Stimulated activated CD4-positive, alpha-beta T cell treated with anti-CD3 and anti-CD28 coated beads, Interleukin-4, amount 100 ng/mL, for 24 hours (primary cell): ENCODE results near the gene C20orf96.
A peak's percentile ranks its signal among the peaks of the same experiment; 100 is the strongest.
"Not testable (repeated sequence)": the region's sequence is repeated elsewhere in the genome, so short reads cannot be mapped to it uniquely, and the experiment has no call there.

Experiments used
- DNase-seq: peaks from one replicate; pipeline ENCODE4 v3.0.0-alpha.2; 2020

Gene C20orf96

GRCh38 chr20:278181-278580, 12.4 kb downstream of the C20orf96 start:
- DNase-seq = no peak

GRCh38 chr20:277496-277781, 13.1 kb downstream of the C20orf96 start:
- no peak for DNase-seq

GRCh38 chr20:276620-277495, 13.7 kb downstream of the C20orf96 start:
- no peak for DNase-seq

GRCh38 chr20:275791-276190, 14.8 kb downstream of the C20orf96 start:
- DNase-seq = no peak

- DNase-seq = no peak
Observed at GRCh38 chr20:273884-274283, 16.7 kb downstream of the C20orf96 start.

GRCh38 chr20:272718-273117, 17.8 kb downstream of the C20orf96 start:
- DNase-seq = no peak

- no peak for DNase-seq
Observed at GRCh38 chr20:271528-271927, 19.0 kb downstream of the C20orf96 start.

- no peak for DNase-seq
Observed at GRCh38 chr20:271069-271468, 19.5 kb downstream of the C20orf96 start.

- DNase-seq = no peak
Observed at GRCh38 chr20:270517-270916, 20.0 kb downstream of the C20orf96 start.

GRCh38 chr20:266596-267562, 23.7 kb downstream of the C20orf96 start:
- peak; percentile 93 for DNase-seq

GRCh38 chr20:263701-264100, 26.8 kb downstream of the C20orf96 start:
- DNase-seq = no peak

GRCh38 chr20:259981-260380, 30.6 kb downstream of the C20orf96 start:
- no peak for DNase-seq

GRCh38 chr20:258963-259362, 31.6 kb downstream of the C20orf96 start:
- DNase-seq = no peak

- DNase-seq = no peak
Observed at GRCh38 chr20:258269-258858, 32.2 kb downstream of the C20orf96 start.

GRCh38 chr20:257419-257818, 33.1 kb downstream of the C20orf96 start, which contains the start of gene DEFB132:
TSS of gene DEFB132 (plus strand) at chr20:257724. CDS start at chr20:257779, 55 bp downstream.
- DNase-seq = no peak

- DNase-seq = not testable (repeated sequence)
Observed at GRCh38 chr20:253447-253846, 37.1 kb downstream of the C20orf96 start.

- DNase-seq = no peak
Observed at GRCh38 chr20:252801-253200, 37.7 kb downstream of the C20orf96 start.

GRCh38 chr20:251354-251753, 39.2 kb downstream of the C20orf96 start:
- DNase-seq = no peak

- DNase-seq = no peak
Observed at GRCh38 chr20:242905-243304, 47.6 kb downstream of the C20orf96 start.

GRCh38 chr20:237929-238328, 52.6 kb downstream of the C20orf96 start:
- DNase-seq = no peak

- DNase-seq = peak; percentile 35
Observed at GRCh38 chr20:237489-237888, 53.1 kb downstream of the C20orf96 start.

GRCh38 chr20:235891-236290, 54.7 kb downstream of the C20orf96 start:
- DNase-seq = no peak

- DNase-seq = no peak
Observed at GRCh38 chr20:227439-228105, 63.0 kb downstream of the C20orf96 start.
